K562 (cell line): ENCODE measurements around the gene LRP1. TPM values are rescaled to one million over a fixed set of nuclear protein-coding genes. Genes with fewer than 3 reads are reported as not detected.
A peak's percentile ranks its signal among the peaks of the same experiment; 100 is the strongest.

Source experiments
- DPF2 ChIP-seq: fragments of 450-650 bp; IDR thresholded peaks from 2 replicates; pipeline ENCODE4 v1.6.1; 2016
- JUN ChIP-seq, 2 experiments: sonication (generic) in 1 of 2; formaldehyde crosslinking in 1 of 2; IDR thresholded peaks; 2 replicates each; pipeline versions ENCODE4 v1.6.1 to v1.8.0; 2012 to 2022; ENCODE audit warnings: borderline replicate concordance in 2 of 2, mild to moderate bottlenecking in 2 of 2, improper control_type of control experiment in 1 of 2, low read depth in 1 of 2, low read length in 1 of 2, missing genetic modification reagents in 1 of 2
- MED1 ChIP-seq: sonication (generic); formaldehyde crosslinking; IDR thresholded peaks from 2 replicates; pipeline ENCODE4 v1.8.1; 2023; ENCODE audit warnings: missing genetic modification reagents, borderline replicate concordance
- PBX2 ChIP-seq, 2 experiments: IDR thresholded peaks in 1 of 2; conservative IDR thresholded peaks in 1 of 2; 2 replicates each; pipeline ENCODE4 v1.6.1; 2016; ENCODE audit warnings: low read depth in 2 of 2, mild to moderate bottlenecking in 1 of 2, missing compliant biosample characterization in 1 of 2, missing genetic modification characterization in 1 of 2, moderate library complexity in 1 of 2
- SMARCB1 ChIP-seq: IDR thresholded peaks from 2 replicates; pipeline ENCODE4 v1.6.1; 2011; ENCODE audit warnings: improper control_type of control experiment, low read depth; ENCODE audit not compliant: insufficient read length
- TCF15 ChIP-seq: fragments of 250-450 bp; sonication (Bioruptor Pico); IDR thresholded peaks from 2 replicates; pipeline ENCODE4 v1.8.0; 2022; ENCODE audit warnings: moderate library complexity, mild to moderate bottlenecking, inconsistent platforms
- ZNF511 ChIP-seq: sonication (generic); formaldehyde crosslinking; IDR thresholded peaks from 2 replicates; pipeline ENCODE4 v1.8.0; 2022; ENCODE audit warnings: mild to moderate bottlenecking, missing genetic modification reagents
- ZSCAN32 ChIP-seq: fragments of 450-650 bp; formaldehyde crosslinking; IDR thresholded peaks from 2 replicates; pipeline ENCODE4 v1.4.0; 2020; ENCODE audit warnings: mild to moderate bottlenecking, moderate library complexity
- polyA plus RNA-seq, 8 experiments: library from polyadenylated mRNA; depleted of rRNA in 4 of 8; stranded (reverse) in 5 of 8; unstranded in 3 of 8; fragments of >200 nt; fragmentation: Nextera tagmentation in 2 of 8; fragmentation: Illumina TruSeq in 1 of 8; extraction: Ambion mirVana in 2 of 8; extraction: Trizol in 1 of 8; gene quantifications; 2 replicates each; pipeline versions ENCODE4 v1.2.1 to v1.2.3, GENCODE V29; 2011 to 2014; ENCODE audit warnings: inconsistent platforms in 1 of 8, missing spikeins in 1 of 8
- total RNA-seq, 7 experiments: library from RNA; depleted of rRNA in 6 of 7; stranded (reverse); fragments of >200 nt in 6 of 7; fragmentation: Illumina TruSeq in 2 of 7; extraction: Trizol in 2 of 7; gene quantifications; 2 replicates each; pipeline versions ENCODE4 v1.2.1 to v1.2.3, GENCODE V29; 2011 to 2021; ENCODE audit warnings: low replicate concordance in 1 of 7
- TF ChIP-seq, protein P1 (sequence below): fragments of 250-450 bp; sonication (Bioruptor Pico); IDR thresholded peaks from 2 replicates; pipeline ENCODE4 v1.4.0; 2020
- TF ChIP-seq, protein P2 (sequence below), 3 experiments: IDR thresholded peaks in 2 of 3; conservative IDR thresholded peaks in 1 of 3; 2 replicates each; pipeline ENCODE4 v1.5.1; 2011 to 2012; ENCODE audit warnings: low read length in 3 of 3, mild to moderate bottlenecking in 3 of 3, control low read depth in 2 of 3, improper control_type of control experiment in 1 of 3, inconsistent platforms in 1 of 3, low read depth in 1 of 3, mixed read lengths in 1 of 3, moderate library complexity in 1 of 3; ENCODE audit not compliant: insufficient read depth in 2 of 3

The LRP1 gene
- total and polyA plus RNA-seq, 9 of the 15 experiments (the other 6 are each of a cell fraction or from before 2014, with no cell fraction given): 0.04 to 0.64 (median 0.19) TPM; not detected in 2

DNA sequence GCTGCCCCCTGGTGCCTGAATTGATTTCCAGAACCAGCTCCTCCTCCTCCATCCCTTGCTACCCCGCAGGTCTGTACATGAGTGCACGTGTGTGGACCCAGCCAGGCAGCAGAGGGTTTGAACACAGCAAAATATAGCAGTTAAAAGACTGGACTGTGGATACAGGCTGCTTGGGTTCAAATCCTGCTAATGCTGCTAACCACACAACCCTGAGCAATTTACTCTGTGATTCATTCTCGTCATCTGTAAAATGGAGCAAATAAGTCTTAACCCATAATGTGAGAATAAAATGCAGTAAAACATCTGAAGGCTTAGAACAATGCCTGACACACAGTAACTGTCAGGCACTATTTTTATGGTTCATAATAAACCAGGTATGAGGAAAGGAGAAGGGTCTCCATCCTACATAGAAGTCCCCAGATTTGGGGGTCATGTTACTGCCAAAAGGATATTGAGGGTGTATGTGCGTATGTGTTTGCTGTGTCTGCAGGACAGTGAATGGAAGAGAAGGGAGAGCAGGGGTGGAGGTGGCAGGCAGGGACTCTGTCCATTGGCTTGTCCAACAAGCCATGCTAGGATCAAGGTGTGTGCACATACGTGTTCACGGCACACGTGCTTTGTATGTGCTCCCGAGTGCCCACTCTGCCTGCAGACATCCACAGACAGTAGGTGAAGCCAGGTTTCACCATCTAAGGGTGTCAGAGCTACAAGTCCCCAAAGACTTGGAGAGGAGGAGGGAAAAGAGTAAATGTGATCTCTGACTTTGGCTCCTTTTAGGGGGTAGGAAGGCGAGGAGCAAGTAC is 15.6 kb upstream of the LRP1 start (continued):
- TF ChIP-seq JUN (IDR thresholded peaks at IDR 0.05; ENCODE audit: borderline replicate concordance, low read depth, low read length): no peak
- 0 out of 2 replicates have a peak, but pooled peaks have one; percentile 7 for TF ChIP-seq JUN (CRISPR knock-in tag; IDR thresholded peaks at IDR 0.05; ENCODE audit: borderline replicate concordance)
- TF ChIP-seq, protein P1, sequence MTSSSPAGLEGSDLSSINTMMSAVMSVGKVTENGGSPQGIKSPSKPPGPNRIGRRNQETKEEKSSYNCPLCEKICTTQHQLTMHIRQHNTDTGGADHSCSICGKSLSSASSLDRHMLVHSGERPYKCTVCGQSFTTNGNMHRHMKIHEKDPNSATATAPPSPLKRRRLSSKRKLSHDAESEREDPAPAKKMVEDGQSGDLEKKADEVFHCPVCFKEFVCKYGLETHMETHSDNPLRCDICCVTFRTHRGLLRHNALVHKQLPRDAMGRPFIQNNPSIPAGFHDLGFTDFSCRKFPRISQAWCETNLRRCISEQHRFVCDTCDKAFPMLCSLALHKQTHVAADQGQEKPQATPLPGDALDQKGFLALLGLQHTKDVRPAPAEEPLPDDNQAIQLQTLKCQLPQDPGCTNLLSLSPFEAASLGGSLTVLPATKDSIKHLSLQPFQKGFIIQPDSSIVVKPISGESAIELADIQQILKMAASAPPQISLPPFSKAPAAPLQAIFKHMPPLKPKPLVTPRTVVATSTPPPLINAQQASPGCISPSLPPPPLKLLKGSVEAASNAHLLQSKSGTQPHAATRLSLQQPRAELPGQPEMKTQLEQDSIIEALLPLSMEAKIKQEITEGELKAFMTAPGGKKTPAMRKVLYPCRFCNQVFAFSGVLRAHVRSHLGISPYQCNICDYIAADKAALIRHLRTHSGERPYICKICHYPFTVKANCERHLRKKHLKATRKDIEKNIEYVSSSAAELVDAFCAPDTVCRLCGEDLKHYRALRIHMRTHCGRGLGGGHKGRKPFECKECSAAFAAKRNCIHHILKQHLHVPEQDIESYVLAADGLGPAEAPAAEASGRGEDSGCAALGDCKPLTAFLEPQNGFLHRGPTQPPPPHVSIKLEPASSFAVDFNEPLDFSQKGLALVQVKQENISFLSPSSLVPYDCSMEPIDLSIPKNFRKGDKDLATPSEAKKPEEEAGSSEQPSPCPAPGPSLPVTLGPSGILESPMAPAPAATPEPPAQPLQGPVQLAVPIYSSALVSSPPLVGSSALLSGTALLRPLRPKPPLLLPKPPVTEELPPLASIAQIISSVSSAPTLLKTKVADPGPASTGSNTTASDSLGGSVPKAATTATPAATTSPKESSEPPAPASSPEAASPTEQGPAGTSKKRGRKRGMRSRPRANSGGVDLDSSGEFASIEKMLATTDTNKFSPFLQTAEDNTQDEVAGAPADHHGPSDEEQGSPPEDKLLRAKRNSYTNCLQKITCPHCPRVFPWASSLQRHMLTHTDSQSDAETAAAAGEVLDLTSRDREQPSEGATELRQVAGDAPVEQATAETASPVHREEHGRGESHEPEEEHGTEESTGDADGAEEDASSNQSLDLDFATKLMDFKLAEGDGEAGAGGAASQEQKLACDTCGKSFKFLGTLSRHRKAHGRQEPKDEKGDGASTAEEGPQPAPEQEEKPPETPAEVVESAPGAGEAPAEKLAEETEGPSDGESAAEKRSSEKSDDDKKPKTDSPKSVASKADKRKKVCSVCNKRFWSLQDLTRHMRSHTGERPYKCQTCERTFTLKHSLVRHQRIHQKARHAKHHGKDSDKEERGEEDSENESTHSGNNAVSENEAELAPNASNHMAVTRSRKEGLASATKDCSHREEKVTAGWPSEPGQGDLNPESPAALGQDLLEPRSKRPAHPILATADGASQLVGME (CRISPR knock-in tag): 0 out of 2 replicates have a peak, but pooled peaks have one; percentile 32
- TF ChIP-seq ZSCAN32 (CRISPR knock-in tag): 0 out of 2 replicates have a peak, but pooled peaks have one; percentile 29
- TF ChIP-seq PBX2 (CRISPR knock-in tag; IDR thresholded peaks at IDR 0.05; ENCODE audit: low read depth): no peak
- TF ChIP-seq PBX2 (tag; conservative IDR thresholded peaks at IDR 0.05; ENCODE audit: low read depth): no peak
- no peak for TF ChIP-seq SMARCB1
- TF ChIP-seq DPF2: no peak
- peak; percentile 13; the same call in 1 of the 2 replicates for TF ChIP-seq TCF15 (CRISPR knock-in tag)
- TF ChIP-seq, protein P2, sequence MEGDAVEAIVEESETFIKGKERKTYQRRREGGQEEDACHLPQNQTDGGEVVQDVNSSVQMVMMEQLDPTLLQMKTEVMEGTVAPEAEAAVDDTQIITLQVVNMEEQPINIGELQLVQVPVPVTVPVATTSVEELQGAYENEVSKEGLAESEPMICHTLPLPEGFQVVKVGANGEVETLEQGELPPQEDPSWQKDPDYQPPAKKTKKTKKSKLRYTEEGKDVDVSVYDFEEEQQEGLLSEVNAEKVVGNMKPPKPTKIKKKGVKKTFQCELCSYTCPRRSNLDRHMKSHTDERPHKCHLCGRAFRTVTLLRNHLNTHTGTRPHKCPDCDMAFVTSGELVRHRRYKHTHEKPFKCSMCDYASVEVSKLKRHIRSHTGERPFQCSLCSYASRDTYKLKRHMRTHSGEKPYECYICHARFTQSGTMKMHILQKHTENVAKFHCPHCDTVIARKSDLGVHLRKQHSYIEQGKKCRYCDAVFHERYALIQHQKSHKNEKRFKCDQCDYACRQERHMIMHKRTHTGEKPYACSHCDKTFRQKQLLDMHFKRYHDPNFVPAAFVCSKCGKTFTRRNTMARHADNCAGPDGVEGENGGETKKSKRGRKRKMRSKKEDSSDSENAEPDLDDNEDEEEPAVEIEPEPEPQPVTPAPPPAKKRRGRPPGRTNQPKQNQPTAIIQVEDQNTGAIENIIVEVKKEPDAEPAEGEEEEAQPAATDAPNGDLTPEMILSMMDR (IDR thresholded peaks at IDR 0.05 in 2 of 3, conservative IDR thresholded peaks at IDR 0.05 in 1 of 3; ENCODE audit: insufficient read depth in 2 of 3, low read depth in 1 of 3, low read length in 3 of 3): peak in 2 of 3 experiments; percentile 89 to 93; a peak in 5 of 6 replicates
- no peak for TF ChIP-seq MED1
- 0 out of 2 replicates have a peak, but pooled peaks have one; percentile 1 for TF ChIP-seq ZNF511 (CRISPR knock-in tag)
